G401 (cell line): ENCODE results near the gene PTPN4. TPM values are rescaled to one million over a fixed set of nuclear protein-coding genes. Genes with fewer than 3 reads are reported as not detected.

Source experiments
- DNase-seq: peaks from one replicate; pipeline ENCODE4 v3.0.0-alpha.2; 2015; ENCODE audit warnings: low spot score
- in situ Hi-C: cut with HindIII; loops from 2 replicates; pipeline ENCODE4 v1.10.0; 2016; ENCODE audit warnings: low sequenced_read_pairs, mixed read lengths
- total RNA-seq: library from RNA; depleted of rRNA; stranded (reverse); fragments of >200 nt; shearing (Covaris generic); gene quantifications from 2 replicates; pipeline ENCODE4 v1.2.3, GENCODE V29; 2014

The PTPN4 gene
- total RNA-seq, 1 experiment from 2014 or later: 33.9 TPM

- no peak for DNase-seq
- in situ Hi-C loops: no loop called here
Measured at GRCh38 chr2:119879502-119879901, 119.8 kb downstream of the PTPN4 start.

GRCh38 chr2:119888680-119889079, 129.0 kb downstream of the PTPN4 start:
- in situ Hi-C loops: no loop called here
- no peak for DNase-seq

- in situ Hi-C loops: no loop called here
Measured at GRCh38 chr2:119897736-119898395, 138.1 kb downstream of the PTPN4 start.

GRCh38 chr2:119901013-119901412, 141.3 kb downstream of the PTPN4 start:
- in situ Hi-C loops: no loop called here
- no peak for DNase-seq

More at GRCh38 chr2:119897736-119898395, 138.1 kb downstream of the PTPN4 start:
- no peak for DNase-seq

GRCh38 chr2:119910566-119910965, 150.8 kb downstream of the PTPN4 start:
- DNase-seq: no peak
- in situ Hi-C loops: no loop called here

- no peak for DNase-seq
Measured at GRCh38 chr2:119914266-119914665, 154.5 kb downstream of the PTPN4 start.

GRCh38 chr2:119921825-119922224, 162.1 kb downstream of the PTPN4 start:
- no peak for DNase-seq
- in situ Hi-C loops: no loop called here

More at GRCh38 chr2:119914266-119914665, 154.5 kb downstream of the PTPN4 start:
- in situ Hi-C loops: no loop called here

GRCh38 chr2:119922699-119923098, 163.0 kb downstream of the PTPN4 start:
- in situ Hi-C loops: no loop called here
- no peak for DNase-seq

GRCh38 chr2:119929537-119929936, 169.8 kb downstream of the PTPN4 start:
- in situ Hi-C loops: no loop called here
- no peak for DNase-seq

- no peak for DNase-seq
- in situ Hi-C loops: no loop called here
Measured at GRCh38 chr2:119932809-119933208, 173.1 kb downstream of the PTPN4 start.

GRCh38 chr2:119934319-119934718, 174.6 kb downstream of the PTPN4 start:
- no peak for DNase-seq
- in situ Hi-C loops: no loop called here

GRCh38 chr2:119937680-119938079, 178.0 kb downstream of the PTPN4 start:
- in situ Hi-C loops: no loop called here
- DNase-seq: no peak

- in situ Hi-C loops: no loop called here
- DNase-seq: no peak
Measured at GRCh38 chr2:119939915-119940314, 180.2 kb downstream of the PTPN4 start.

- in situ Hi-C loops: no loop called here
- DNase-seq: no peak
Measured at GRCh38 chr2:119940856-119941255, 181.1 kb downstream of the PTPN4 start.

- in situ Hi-C loops: no loop called here
- DNase-seq: no peak
Measured at GRCh38 chr2:119941388-119941787, 181.7 kb downstream of the PTPN4 start.

- no peak for DNase-seq
- in situ Hi-C loops: no loop called here
Measured at GRCh38 chr2:119941981-119942513, 182.3 kb downstream of the PTPN4 start.

GRCh38 chr2:119943058-119943457, 183.3 kb downstream of the PTPN4 start:
- DNase-seq: no peak
- in situ Hi-C loops: no loop called here

- in situ Hi-C loops: no loop called here
- no peak for DNase-seq
Measured at GRCh38 chr2:119947535-119947934, 187.8 kb downstream of the PTPN4 start.

GRCh38 chr2:119950966-119951365, 191.2 kb downstream of the PTPN4 start:
- in situ Hi-C loops: no loop called here
- DNase-seq: no peak

GRCh38 chr2:119958670-119959268, 199.0 kb downstream of the PTPN4 start:
- DNase-seq: no peak
- in situ Hi-C loops: no loop called here

- no peak for DNase-seq
- in situ Hi-C loops: no loop called here
Measured at GRCh38 chr2:119960821-119961220, 201.1 kb downstream of the PTPN4 start.
